CD4-positive, alpha-beta T cell treated with Interleukin-17A for 1 hour (primary cell): Measurements from ENCODE around the gene MRAP2.
"Not testable (repeated sequence)": the region's sequence is repeated elsewhere in the genome, so short reads cannot be mapped to it uniquely, and the experiment has no call there.

Experiments used
- DNase-seq: peaks from one replicate; pipeline ENCODE4 v3.0.0-alpha.2; 2020

The MRAP2 gene

GRCh38 chr6:84033523-84034451 lies at the start of gene MRAP2:
Gene MRAP2 (plus strand): TSS chr6:84033772. CDS start chr6:84055319, 21,547 bp downstream.
- DNase-seq, result no peak

GRCh38 chr6:83984411-83984810 lies 49.2 kb upstream of the MRAP2 start:
- no peak for DNase-seq

GRCh38 chr6:83985308-83985713 lies 48.3 kb upstream of the MRAP2 start:
- no peak for DNase-seq

- no peak for DNase-seq
Measured at GRCh38 chr6:83985715-83986114, 47.9 kb upstream of the MRAP2 start.

GRCh38 chr6:83998021-83998584 lies 35.5 kb upstream of the MRAP2 start:
- no peak for DNase-seq

GRCh38 chr6:84001119-84001518 lies 32.5 kb upstream of the MRAP2 start:
- no peak for DNase-seq

- no peak for DNase-seq
Measured at GRCh38 chr6:84002226-84002625, 31.3 kb upstream of the MRAP2 start.

- no peak for DNase-seq
Measured at GRCh38 chr6:84003131-84003530, 30.4 kb upstream of the MRAP2 start.

GRCh38 chr6:84003654-84004053 lies 29.9 kb upstream of the MRAP2 start:
- no peak for DNase-seq

GRCh38 chr6:84007871-84008270 lies 25.7 kb upstream of the MRAP2 start:
- DNase-seq, result no peak

- DNase-seq, result no peak
Measured at GRCh38 chr6:84013354-84013753, 20.2 kb upstream of the MRAP2 start.

- no peak for DNase-seq
Measured at GRCh38 chr6:84013931-84014330, 19.6 kb upstream of the MRAP2 start.

- DNase-seq, result no peak
Measured at GRCh38 chr6:84016029-84016428, 17.5 kb upstream of the MRAP2 start.

- no peak for DNase-seq
Measured at GRCh38 chr6:84017709-84018452, 15.7 kb upstream of the MRAP2 start.

GRCh38 chr6:84018453-84019061 lies 15.0 kb upstream of the MRAP2 start:
- no peak for DNase-seq

GRCh38 chr6:84019141-84019841 lies 14.3 kb upstream of the MRAP2 start:
- no peak for DNase-seq

- DNase-seq, result no peak
Measured at GRCh38 chr6:84019842-84020211, 13.7 kb upstream of the MRAP2 start.

- DNase-seq, result no peak
Measured at GRCh38 chr6:84021625-84022024, 11.9 kb upstream of the MRAP2 start.

- DNase-seq, result no peak
Measured at GRCh38 chr6:84026721-84027164, 6.8 kb upstream of the MRAP2 start.

GRCh38 chr6:84027340-84028181 lies 6.0 kb upstream of the MRAP2 start:
- no peak for DNase-seq

- DNase-seq, result no peak
Measured at GRCh38 chr6:84028350-84028749, 5.2 kb upstream of the MRAP2 start.

- DNase-seq, result not testable (repeated sequence)
Measured at GRCh38 chr6:84032000-84032399, 1.6 kb upstream of the MRAP2 start.
